AG04449 (cell line): ENCODE measurements around the gene ITGA5.

Source experiments
- CTCF ChIA-PET: fragments of 350-600 bp; formaldehyde crosslinking; extraction: SDS; loops from one replicate; lab custom pipeline; 2021; ENCODE audit warnings: antibody characterized with exemption; lab: Yijun Ruan, JAX
- POLR2A ChIA-PET: fragments of 400-600, 350-600 bp; formaldehyde crosslinking; extraction: SDS; loops from one replicate; lab custom pipeline; 2020; ENCODE audit warnings: antibody characterized with exemption, inconsistent platforms; lab: Yijun Ruan, JAX
- DNase-seq: peaks from one replicate; pipeline ENCODE4 v3.0.0-alpha.2; 2010; ENCODE audit warnings: low read depth, low spot score
- H3K4me3 ChIP-seq: 2 replicates; pipeline ENCODE4 v1.5.1; 2011; ENCODE audit warnings: low read depth, mild to moderate bottlenecking, control low read depth, low read length
- TF ChIP-seq, protein P1 (sequence below): IDR thresholded peaks from one replicate; pipeline ENCODE4 v1.5.1; 2011; ENCODE audit warnings: mild to moderate bottlenecking, moderate library complexity, low read length, control low read depth, inconsistent platforms; ENCODE audit not compliant: insufficient read depth; ENCODE audit errors: missing control alignments

The ITGA5 gene

DNA sequence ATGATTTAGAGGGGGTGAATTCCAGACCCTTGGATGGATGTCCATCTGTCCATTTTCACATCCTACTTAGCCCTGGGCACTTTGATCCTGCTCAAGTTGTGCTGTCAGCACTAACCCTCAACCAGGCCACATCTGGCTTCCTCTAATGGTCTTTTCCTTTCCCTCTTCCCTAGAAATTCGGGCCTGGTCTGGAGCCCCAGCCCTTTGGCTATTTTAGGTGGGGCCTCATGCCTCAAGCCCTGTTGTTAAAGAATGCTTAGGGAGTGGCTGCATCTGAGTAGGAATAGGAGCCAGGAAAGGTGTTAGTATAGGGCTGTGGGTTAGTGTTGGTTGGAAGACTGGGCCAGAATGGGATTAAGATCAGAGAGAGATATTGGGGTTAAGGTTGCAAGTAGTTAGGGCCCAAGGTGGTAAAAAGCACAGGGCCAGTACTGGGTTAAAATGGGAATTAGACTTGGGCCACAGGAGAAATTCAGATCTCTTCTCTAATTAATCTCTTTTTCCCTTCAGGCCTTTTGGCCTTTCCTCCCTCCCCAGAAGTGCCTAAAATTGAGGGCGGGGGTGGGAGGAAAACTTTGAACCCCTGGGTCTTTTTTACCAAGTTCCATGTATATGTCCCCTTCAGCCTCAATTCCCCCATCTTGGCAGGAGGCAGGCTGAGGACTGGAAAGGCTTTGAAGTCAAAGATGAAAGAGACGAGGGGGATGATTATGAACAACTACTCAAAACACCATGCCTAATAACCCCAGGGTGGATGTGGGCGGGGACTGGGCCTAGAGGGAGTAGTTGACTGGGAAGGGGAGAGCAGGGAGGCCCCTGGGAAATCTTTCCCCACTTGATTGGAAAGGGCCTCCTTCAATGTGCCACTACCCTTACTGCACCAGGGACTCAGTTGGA lies 30.6 kb downstream of the ITGA5 start:
- no peak overlapping the region for H3K4me3 ChIP-seq
- DNase-seq, result no peak
- TF ChIP-seq, protein P1, sequence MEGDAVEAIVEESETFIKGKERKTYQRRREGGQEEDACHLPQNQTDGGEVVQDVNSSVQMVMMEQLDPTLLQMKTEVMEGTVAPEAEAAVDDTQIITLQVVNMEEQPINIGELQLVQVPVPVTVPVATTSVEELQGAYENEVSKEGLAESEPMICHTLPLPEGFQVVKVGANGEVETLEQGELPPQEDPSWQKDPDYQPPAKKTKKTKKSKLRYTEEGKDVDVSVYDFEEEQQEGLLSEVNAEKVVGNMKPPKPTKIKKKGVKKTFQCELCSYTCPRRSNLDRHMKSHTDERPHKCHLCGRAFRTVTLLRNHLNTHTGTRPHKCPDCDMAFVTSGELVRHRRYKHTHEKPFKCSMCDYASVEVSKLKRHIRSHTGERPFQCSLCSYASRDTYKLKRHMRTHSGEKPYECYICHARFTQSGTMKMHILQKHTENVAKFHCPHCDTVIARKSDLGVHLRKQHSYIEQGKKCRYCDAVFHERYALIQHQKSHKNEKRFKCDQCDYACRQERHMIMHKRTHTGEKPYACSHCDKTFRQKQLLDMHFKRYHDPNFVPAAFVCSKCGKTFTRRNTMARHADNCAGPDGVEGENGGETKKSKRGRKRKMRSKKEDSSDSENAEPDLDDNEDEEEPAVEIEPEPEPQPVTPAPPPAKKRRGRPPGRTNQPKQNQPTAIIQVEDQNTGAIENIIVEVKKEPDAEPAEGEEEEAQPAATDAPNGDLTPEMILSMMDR, result no peak
- POLR2A ChIA-PET, result no interaction called here
- CTCF ChIA-PET, result interaction anchor here (0.9 to 11.2 kb wide), 8 partner anchors 9 to 401 kb away, joined by 3 to 333 read pairs (median 12); no protein-coding TSS in a partner anchor

DNA sequence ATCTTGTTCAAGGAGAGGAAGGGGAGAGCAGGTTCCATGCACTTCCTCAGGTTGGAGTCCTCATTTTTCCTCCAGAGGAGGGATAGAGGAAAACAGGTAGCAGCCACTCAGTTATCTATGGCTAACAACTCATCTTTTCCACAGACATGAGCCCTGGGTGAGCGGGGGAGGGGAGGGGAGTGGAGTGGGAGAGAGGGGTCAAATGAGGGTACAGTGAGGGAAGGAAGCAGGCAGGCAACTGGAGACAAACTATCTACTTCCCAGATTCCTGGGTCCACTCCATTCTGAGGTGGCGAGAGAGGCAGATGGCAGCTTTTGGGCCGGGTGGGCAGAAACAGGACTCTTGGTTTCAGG lies 32.0 kb downstream of the ITGA5 start:
- POLR2A ChIA-PET, result interaction anchor here (0.9 to 1.0 kb wide), 2 partner anchors 8 to 13 kb away, joined by 3 read pairs; no protein-coding TSS in a partner anchor
- CTCF ChIA-PET, result interaction anchor here (0.8 to 11.2 kb wide), 9 partner anchors 8 to 172 kb away, joined by 3 to 333 read pairs (median 8); no protein-coding TSS in a partner anchor
- H3K4me3 ChIP-seq, result no peak overlapping the region

DNA sequence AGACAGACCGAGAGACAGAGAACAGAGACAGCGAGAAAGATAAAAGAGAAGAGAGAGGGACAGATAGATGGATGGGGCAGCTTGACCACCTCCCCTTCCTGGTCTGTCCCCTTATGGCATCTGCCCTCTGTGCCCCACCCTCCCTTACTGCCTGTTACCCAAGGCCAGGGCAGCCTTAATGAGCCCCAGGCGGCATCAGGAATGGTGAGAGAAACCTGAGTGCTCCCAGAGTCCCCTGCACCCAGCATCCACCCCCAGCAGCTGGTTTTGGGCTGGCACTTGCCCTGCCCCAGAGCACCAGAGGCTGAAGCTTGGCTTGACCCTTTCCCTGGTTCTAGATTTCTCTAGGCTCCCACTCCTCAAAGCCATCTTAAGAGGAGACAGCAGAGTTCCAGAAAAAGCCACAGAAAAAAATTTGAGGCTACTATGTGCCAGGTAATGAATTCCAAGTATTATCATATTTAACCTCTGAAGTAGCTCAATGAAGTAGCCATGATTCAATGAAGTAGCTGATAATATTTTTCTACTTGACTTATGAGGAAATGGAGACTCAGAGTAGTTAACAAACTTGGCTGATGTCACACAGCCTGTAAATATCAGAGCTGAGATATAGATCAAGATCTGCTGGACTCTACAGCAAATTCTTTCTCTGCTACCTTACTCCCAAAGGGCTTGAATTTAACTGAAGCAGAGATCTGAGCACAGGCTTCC lies 32.5 kb downstream of the ITGA5 start:
- ChIA-PET CTCF (interaction anchor here (0.8 to 11.2 kb wide), 10 partner anchors 7 to 172 kb away, joined by 3 to 333 read pairs (median 10); no protein-coding TSS in a partner anchor), POLR2A (interaction anchor here (0.9 to 1.0 kb wide), 2 partner anchors 7 to 13 kb away, joined by 3 read pairs; no protein-coding TSS in a partner anchor)
- TF ChIP-seq, protein P1, result no peak
- no peak overlapping the region for H3K4me3 ChIP-seq
- no peak for DNase-seq

More for the DNA sequence above, 32.0 kb downstream of the ITGA5 start:
- TF ChIP-seq, protein P1, result no peak
- DNase-seq, result no peak

DNA sequence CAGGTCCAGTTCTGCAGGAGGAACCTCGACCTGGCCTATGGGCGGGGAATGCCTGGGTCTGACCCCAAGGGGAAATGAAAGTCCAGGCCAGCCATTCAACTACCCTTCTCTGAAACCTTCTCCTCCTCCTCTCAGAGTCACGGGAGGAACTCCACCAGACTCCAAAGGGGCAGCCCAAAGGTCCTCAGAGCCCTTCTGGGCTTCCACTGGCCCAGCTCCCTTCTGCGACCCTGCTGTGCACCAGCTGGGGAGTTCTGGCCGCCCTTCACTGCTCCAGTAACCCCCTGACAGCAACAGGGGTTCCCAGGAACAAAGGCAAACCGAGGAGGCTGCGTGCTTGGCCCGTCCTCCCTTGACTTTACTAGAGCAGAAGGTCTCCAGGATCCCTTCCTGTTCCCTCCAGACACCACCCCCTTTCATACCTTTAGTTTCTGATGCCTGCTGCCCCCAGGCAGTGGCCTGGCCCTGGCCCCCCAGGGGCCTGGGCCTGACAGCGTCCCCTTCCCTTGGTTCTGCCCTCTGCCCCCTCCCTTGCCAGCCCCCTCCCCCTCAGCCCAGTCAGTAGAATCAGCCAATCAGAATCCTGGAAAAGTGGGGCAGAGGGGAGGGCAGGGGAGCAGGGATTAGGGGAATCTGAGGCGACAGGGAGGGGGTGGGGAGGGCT lies 33.7 kb downstream of the ITGA5 start:
- TF ChIP-seq, protein P1, result no peak
- no peak overlapping the region for H3K4me3 ChIP-seq
- POLR2A ChIA-PET, result no interaction called here
- DNase-seq, result no peak
- CTCF ChIA-PET, result interaction anchor here (1.2 to 11.2 kb wide), 11 partner anchors 8 to 171 kb away, joined by 3 to 333 read pairs (median 7); no protein-coding TSS in a partner anchor

DNA sequence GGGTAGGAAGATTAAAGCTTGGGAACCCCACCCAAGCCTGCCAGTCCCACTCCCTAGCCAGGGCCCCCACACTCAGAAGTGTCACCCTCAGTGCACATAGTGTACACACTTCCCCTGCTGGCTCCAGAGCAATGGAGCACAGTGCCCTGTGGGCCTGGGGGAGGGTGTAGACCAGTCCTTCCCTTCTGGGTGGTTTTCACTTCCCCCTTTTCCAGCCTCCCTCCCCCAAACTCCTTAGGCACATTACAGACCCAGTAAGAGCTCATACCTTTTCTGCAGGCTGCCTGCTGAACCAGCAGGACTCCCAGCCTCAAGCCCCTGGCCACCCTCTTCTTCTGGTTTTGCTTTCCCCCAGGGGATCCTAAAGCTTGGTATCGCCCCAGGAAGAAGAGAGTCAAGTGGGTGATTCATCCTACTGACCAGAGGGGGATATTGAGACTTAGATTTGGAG lies 34.5 kb downstream of the ITGA5 start, which contains the start of gene ZNF385A:
ZNF385A (minus strand) TSS at position 143 of the 451 bp plus-strand sequence. CDS start 219 bp downstream, outside the sequence.
- POLR2A ChIA-PET, result no interaction called here
- DNase-seq, result no peak
- CTCF ChIA-PET, result interaction anchor here (1.2 to 11.2 kb wide), 10 partner anchors 9 to 165 kb away, joined by 3 to 333 read pairs (median 8); no protein-coding TSS in a partner anchor
- TF ChIP-seq, protein P1, result no peak
- H3K4me3 ChIP-seq, result no peak within 1 kb of the TSS
